ENCODE data around the gene LRTM2. TPM values are rescaled to one million over a fixed set of nuclear protein-coding genes. Genes with fewer than 3 reads are reported as not detected.

Gene LRTM2
- total RNA-seq, 1 donor from 2014 or later, result 14.6 TPM

GRCh38 chr12:1852076-1852475, 31.7 kb downstream of the LRTM2 start:
- peaks cover 8% of the 10 kb centered on the region for H3K9me3 Mint-ChIP-seq (ENCODE audit: unreplicated experiment)
- no peak for DNase-seq
- TF ChIP-seq CTCF (IDR thresholded peaks at IDR 0.05; ENCODE audit: partially characterized antibody, unreplicated experiment), result no peak
- H3K27ac Mint-ChIP-seq (ENCODE audit: unreplicated experiment), result no peak overlapping the region
- H3K4me3 Mint-ChIP-seq (ENCODE audit: unreplicated experiment), result no peak overlapping the region
- H3K4me1 Mint-ChIP-seq (ENCODE audit: low read depth, unreplicated experiment), result peaks cover 5% of the 10 kb centered on the region
- H3K27me3 Mint-ChIP-seq (ENCODE audit: unreplicated experiment), result peaks cover 7% of the 10 kb centered on the region
- H3K36me3 Mint-ChIP-seq (ENCODE audit: unreplicated experiment), result peaks cover 23% of the 10 kb centered on the region

- peak; percentile 1 for DNase-seq
- Mint-ChIP-seq H3K9me3 (ENCODE audit: unreplicated experiment) (peaks cover 8% of the 10 kb centered on the region), H3K4me1 (ENCODE audit: low read depth, unreplicated experiment) (no peaks in the 10 kb centered on the region), H3K27ac (ENCODE audit: unreplicated experiment) (no peak overlapping the region), H3K4me3 (ENCODE audit: unreplicated experiment) (no peak overlapping the region), H3K36me3 (ENCODE audit: unreplicated experiment) (peaks cover 27% of the 10 kb centered on the region), H3K27me3 (ENCODE audit: unreplicated experiment) (peaks cover 6% of the 10 kb centered on the region)
- TF ChIP-seq CTCF (IDR thresholded peaks at IDR 0.05; ENCODE audit: partially characterized antibody, unreplicated experiment), result no peak
Observed at GRCh38 chr12:1853716-1854115, 33.4 kb downstream of the LRTM2 start.

GRCh38 chr12:1855241-1855640, 34.9 kb downstream of the LRTM2 start:
- no peak overlapping the region for H3K27ac Mint-ChIP-seq (ENCODE audit: unreplicated experiment)
- peaks cover 8% of the 10 kb centered on the region for H3K9me3 Mint-ChIP-seq (ENCODE audit: unreplicated experiment)
- H3K27me3 Mint-ChIP-seq (ENCODE audit: unreplicated experiment), result peaks cover 6% of the 10 kb centered on the region
- peaks cover 27% of the 10 kb centered on the region for H3K36me3 Mint-ChIP-seq (ENCODE audit: unreplicated experiment)
- H3K4me1 Mint-ChIP-seq (ENCODE audit: low read depth, unreplicated experiment), result no peaks in the 10 kb centered on the region
- TF ChIP-seq CTCF (IDR thresholded peaks at IDR 0.05; ENCODE audit: partially characterized antibody, unreplicated experiment), result no peak
- no peak for DNase-seq
- no peak overlapping the region for H3K4me3 Mint-ChIP-seq (ENCODE audit: unreplicated experiment)

GRCh38 chr12:1857086-1857485, 36.7 kb downstream of the LRTM2 start:
- H3K27ac Mint-ChIP-seq (ENCODE audit: unreplicated experiment), result no peak overlapping the region
- TF ChIP-seq CTCF (IDR thresholded peaks at IDR 0.05; ENCODE audit: partially characterized antibody, unreplicated experiment), result no peak
- peaks cover 31% of the 10 kb centered on the region for H3K36me3 Mint-ChIP-seq (ENCODE audit: unreplicated experiment)
- DNase-seq, result no peak
- H3K27me3 Mint-ChIP-seq (ENCODE audit: unreplicated experiment), result peaks cover 6% of the 10 kb centered on the region
- H3K4me3 Mint-ChIP-seq (ENCODE audit: unreplicated experiment), result no peak overlapping the region
- no peaks in the 10 kb centered on the region for H3K4me1 Mint-ChIP-seq (ENCODE audit: low read depth, unreplicated experiment)
- H3K9me3 Mint-ChIP-seq (ENCODE audit: unreplicated experiment), result peaks cover 8% of the 10 kb centered on the region

GRCh38 chr12:1857821-1858220, 37.5 kb downstream of the LRTM2 start:
- Mint-ChIP-seq H3K36me3 (ENCODE audit: unreplicated experiment) (peaks cover 31% of the 10 kb centered on the region), H3K4me1 (ENCODE audit: low read depth, unreplicated experiment) (peaks cover 2% of the 10 kb centered on the region), H3K9me3 (ENCODE audit: unreplicated experiment) (peaks cover 8% of the 10 kb centered on the region), H3K27me3 (ENCODE audit: unreplicated experiment) (peaks cover 6% of the 10 kb centered on the region), H3K27ac (ENCODE audit: unreplicated experiment) (no peak overlapping the region), H3K4me3 (ENCODE audit: unreplicated experiment) (no peak overlapping the region)
- no peak for DNase-seq
- TF ChIP-seq CTCF (IDR thresholded peaks at IDR 0.05; ENCODE audit: partially characterized antibody, unreplicated experiment), result no peak
